GM18951 (cell line): ENCODE measurements around the gene SFXN1.

Source experiments
- POLR2A ChIP-seq: IDR thresholded peaks from 4 replicates; pipeline ENCODE4 v1.6.1; 2011; ENCODE audit warnings: mild to moderate bottlenecking; ENCODE audit not compliant: insufficient read length, insufficient read depth; ENCODE audit errors: extremely low read depth
- in situ Hi-C: fragments of 300-500 bp; cut with MboI; formaldehyde crosslinking; loops from one replicate; pipeline ENCODE4 v1.12.0; 2022; ENCODE audit warnings: low sequenced_read_pairs, mixed read lengths, inconsistent platforms; ENCODE audit not compliant: unreplicated experiment

Gene SFXN1

GRCh38 chr5:175520873-175521272 is 42.5 kb downstream of the SFXN1 start:
- in situ Hi-C loops = no loop called here
- TF ChIP-seq POLR2A = no peak

GRCh38 chr5:175521313-175521833 is 43.0 kb downstream of the SFXN1 start:
- in situ Hi-C loops = no loop called here
- TF ChIP-seq POLR2A = no peak

GRCh38 chr5:175523292-175523691 is 44.9 kb downstream of the SFXN1 start:
- in situ Hi-C loops = no loop called here
- TF ChIP-seq POLR2A = no peak

GRCh38 chr5:175524211-175524610 is 45.9 kb downstream of the SFXN1 start:
- in situ Hi-C loops = no loop called here
- TF ChIP-seq POLR2A = no peak

- TF ChIP-seq POLR2A = no peak
- in situ Hi-C loops = no loop called here
Measured at GRCh38 chr5:175526691-175527090, 48.3 kb downstream of the SFXN1 start.

- in situ Hi-C loops = loop anchor here (10.0 kb wide), 1 partner anchor 163 kb away; no protein-coding TSS in a partner anchor
- TF ChIP-seq POLR2A = no peak
Measured at GRCh38 chr5:175531361-175531760, 53.0 kb downstream of the SFXN1 start.

- in situ Hi-C loops = loop anchor here (10.0 kb wide), 1 partner anchor 160 kb away; no protein-coding TSS in a partner anchor
Measured at GRCh38 chr5:175534070-175534932, 55.9 kb downstream of the SFXN1 start.

GRCh38 chr5:175535331-175535730 is 57.0 kb downstream of the SFXN1 start:
- in situ Hi-C loops = loop anchor here (10.0 kb wide), 1 partner anchor 159 kb away; no protein-coding TSS in a partner anchor

More at GRCh38 chr5:175534070-175534932, 55.9 kb downstream of the SFXN1 start:
- TF ChIP-seq POLR2A = no peak

- no peak for TF ChIP-seq POLR2A
- in situ Hi-C loops = loop anchor here (10.0 kb wide), 1 partner anchor 159 kb away; no protein-coding TSS in a partner anchor
Measured at GRCh38 chr5:175535796-175536195, 57.4 kb downstream of the SFXN1 start.

GRCh38 chr5:175538576-175538975 is 60.2 kb downstream of the SFXN1 start:
- in situ Hi-C loops = loop anchor here (10.0 kb wide), 1 partner anchor 156 kb away; no protein-coding TSS in a partner anchor
- no peak for TF ChIP-seq POLR2A

GRCh38 chr5:175539936-175540335 is 61.6 kb downstream of the SFXN1 start:
- in situ Hi-C loops = loop anchor here (10.0 kb wide), 1 partner anchor 155 kb away; no protein-coding TSS in a partner anchor
- TF ChIP-seq POLR2A = no peak

GRCh38 chr5:175541264-175541663 is 62.9 kb downstream of the SFXN1 start:
- in situ Hi-C loops = no loop called here
- TF ChIP-seq POLR2A = no peak

GRCh38 chr5:175542232-175542965 is 64.0 kb downstream of the SFXN1 start:
- in situ Hi-C loops = no loop called here
- no peak for TF ChIP-seq POLR2A
